ENCODE results near the gene SGO1. TPM values are rescaled to one million over a fixed set of nuclear protein-coding genes. Genes with fewer than 3 reads are reported as not detected.
"Not testable (repeated sequence)": the region's sequence is repeated elsewhere in the genome, so short reads cannot be mapped to it uniquely, and the experiment has no call there.

SGO1 gene
- total RNA-seq, 1 donor from 2014 or later = 4.8 TPM

DNA sequence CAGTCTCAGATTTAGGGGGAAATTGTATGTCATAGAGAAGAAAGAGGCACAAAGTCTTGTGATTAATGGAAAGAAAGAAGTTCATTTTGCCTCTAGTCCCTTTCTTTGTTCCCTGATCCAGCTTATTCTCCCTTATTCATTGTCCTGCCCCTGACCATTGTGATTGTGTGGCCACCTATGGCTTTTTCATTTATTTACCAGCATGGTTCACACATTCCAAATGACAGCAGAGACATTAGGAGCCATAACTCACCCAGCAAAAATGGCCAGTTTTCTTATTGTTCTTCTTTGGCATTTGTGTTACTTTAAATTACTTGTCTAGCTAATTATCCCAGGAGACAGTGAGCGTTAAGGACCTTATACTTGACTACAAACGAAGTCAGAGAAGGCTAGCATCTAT is 36.3 kb upstream of the SGO1 start:
- no peak for TF ChIP-seq CTCF (IDR thresholded peaks at IDR 0.05; ENCODE audit: insufficient read depth, low read length, poor library complexity, severe bottlenecking)
- Histone ChIP-seq H3K27me3 (ENCODE audit: control insufficient read depth, insufficient read depth, low read length) (no peaks in the 10 kb centered on the region), H3K36me3 (ENCODE audit: control insufficient read depth, insufficient read depth, low read length) (no peaks in the 10 kb centered on the region), H3K4me3 (ENCODE audit: low read depth, low read length) (no peak overlapping the region)
- DNase-seq (ENCODE audit: low read depth) = no peak

DNA sequence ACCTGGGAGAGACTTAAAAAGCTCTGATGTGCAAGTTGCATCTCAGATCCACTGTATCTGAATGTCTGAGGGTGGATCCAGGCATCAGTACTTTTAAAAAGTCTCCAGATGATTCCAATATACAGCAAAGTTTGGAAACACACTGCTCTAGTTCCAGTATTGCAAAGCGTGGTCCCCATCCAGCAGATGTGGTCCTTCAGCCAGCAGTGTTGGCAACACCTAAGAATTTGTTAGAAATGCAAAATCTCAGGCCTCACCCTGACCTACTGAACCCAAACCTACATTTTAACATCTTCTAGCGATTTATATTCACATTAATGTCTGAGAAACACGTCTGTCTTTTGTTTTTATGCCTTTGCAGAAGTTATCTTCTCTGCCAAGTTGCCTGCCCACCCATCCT is 32.2 kb upstream of the SGO1 start:
- no peak overlapping the region for H3K4me3 ChIP-seq (ENCODE audit: low read depth, low read length)
- DNase-seq (ENCODE audit: low read depth) = no peak
- no peak for TF ChIP-seq CTCF (IDR thresholded peaks at IDR 0.05; ENCODE audit: insufficient read depth, low read length, poor library complexity, severe bottlenecking)
- H3K27me3 ChIP-seq (ENCODE audit: control insufficient read depth, insufficient read depth, low read length) = no peaks in the 10 kb centered on the region
- no peaks in the 10 kb centered on the region for H3K36me3 ChIP-seq (ENCODE audit: control insufficient read depth, insufficient read depth, low read length)

GRCh38 chr3:20215636-20216035 is 29.6 kb upstream of the SGO1 start:
- no peak for DNase-seq (ENCODE audit: low read depth)
- Histone ChIP-seq H3K4me3 (ENCODE audit: low read depth, low read length) (no peak overlapping the region), H3K27me3 (ENCODE audit: control insufficient read depth, insufficient read depth, low read length) (no peaks in the 10 kb centered on the region), H3K36me3 (ENCODE audit: control insufficient read depth, insufficient read depth, low read length) (no peaks in the 10 kb centered on the region)
- TF ChIP-seq CTCF (IDR thresholded peaks at IDR 0.05; ENCODE audit: insufficient read depth, low read length, poor library complexity, severe bottlenecking) = no peak

DNA sequence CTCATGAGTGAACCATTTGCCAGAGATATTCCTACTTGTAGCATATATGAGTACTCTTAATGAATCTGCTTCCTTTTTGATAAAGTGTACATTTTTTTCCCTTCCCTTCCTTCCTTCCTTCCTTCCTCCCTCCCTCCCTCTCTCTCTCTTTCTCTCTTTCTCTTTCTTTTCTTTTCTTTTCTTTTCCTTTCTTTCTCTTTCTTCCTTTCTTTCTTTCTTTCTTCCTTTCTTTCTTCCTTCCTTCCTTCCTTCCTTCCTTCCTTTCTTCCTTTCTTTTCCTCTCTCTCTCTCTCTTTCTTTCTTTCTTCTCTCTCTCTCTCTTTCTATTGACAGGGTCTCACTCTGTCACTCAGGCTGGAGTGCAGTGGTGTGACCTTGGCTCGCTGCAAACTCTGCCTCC is 27.5 kb upstream of the SGO1 start:
- H3K4me3 ChIP-seq (ENCODE audit: low read depth, low read length) = not testable (repeated sequence)

DNA sequence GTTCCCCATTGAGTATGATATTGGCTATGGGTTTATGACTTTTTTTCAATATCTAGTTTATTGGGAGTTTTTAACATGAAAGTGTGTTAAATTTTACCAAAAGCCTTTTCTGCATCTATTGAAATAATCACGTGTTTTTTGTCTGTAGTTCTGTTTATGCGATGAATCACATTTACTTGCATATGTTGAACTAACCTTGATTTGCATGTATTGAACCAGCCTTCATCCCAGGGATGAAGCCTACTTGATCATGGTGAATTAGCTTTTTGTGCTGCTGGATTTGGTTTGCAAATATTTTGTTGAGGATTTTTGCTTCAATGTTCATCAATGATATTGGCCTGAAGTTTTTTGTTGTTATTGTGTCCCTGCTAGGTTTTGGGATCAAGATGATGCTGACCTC is 21.9 kb upstream of the SGO1 start:
- not testable (repeated sequence) for DNase-seq (ENCODE audit: low read depth); H3K36me3 ChIP-seq (ENCODE audit: control insufficient read depth, insufficient read depth, low read length); H3K27me3 ChIP-seq (ENCODE audit: control insufficient read depth, insufficient read depth, low read length); H3K4me3 ChIP-seq (ENCODE audit: low read depth, low read length)

More for the DNA sequence above, 27.5 kb upstream of the SGO1 start:
- not testable (repeated sequence) for DNase-seq (ENCODE audit: low read depth); H3K36me3 ChIP-seq (ENCODE audit: control insufficient read depth, insufficient read depth, low read length); H3K27me3 ChIP-seq (ENCODE audit: control insufficient read depth, insufficient read depth, low read length)

DNA sequence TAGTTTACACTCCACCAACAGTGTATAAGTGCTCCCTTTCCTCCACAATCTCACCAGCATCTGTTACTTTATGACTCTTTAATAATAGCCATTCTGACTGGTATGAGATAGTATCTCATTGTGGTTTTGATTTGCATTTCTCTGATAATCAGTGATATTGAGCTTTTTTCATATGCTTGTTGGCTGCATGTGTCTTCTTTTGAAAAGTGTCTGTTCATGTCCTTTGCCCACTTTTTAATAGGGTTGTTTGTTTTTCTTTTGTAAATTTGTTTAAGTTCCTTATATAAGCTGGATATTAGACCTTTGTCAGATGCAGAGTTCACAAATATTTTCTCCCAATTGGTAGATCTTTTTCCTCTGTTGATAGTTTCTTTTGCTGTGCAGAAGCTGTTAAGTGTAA is 19.9 kb upstream of the SGO1 start:
- not testable (repeated sequence) for H3K27me3 ChIP-seq (ENCODE audit: control insufficient read depth, insufficient read depth, low read length); H3K4me3 ChIP-seq (ENCODE audit: low read depth, low read length); H3K36me3 ChIP-seq (ENCODE audit: control insufficient read depth, insufficient read depth, low read length); DNase-seq (ENCODE audit: low read depth)

DNA sequence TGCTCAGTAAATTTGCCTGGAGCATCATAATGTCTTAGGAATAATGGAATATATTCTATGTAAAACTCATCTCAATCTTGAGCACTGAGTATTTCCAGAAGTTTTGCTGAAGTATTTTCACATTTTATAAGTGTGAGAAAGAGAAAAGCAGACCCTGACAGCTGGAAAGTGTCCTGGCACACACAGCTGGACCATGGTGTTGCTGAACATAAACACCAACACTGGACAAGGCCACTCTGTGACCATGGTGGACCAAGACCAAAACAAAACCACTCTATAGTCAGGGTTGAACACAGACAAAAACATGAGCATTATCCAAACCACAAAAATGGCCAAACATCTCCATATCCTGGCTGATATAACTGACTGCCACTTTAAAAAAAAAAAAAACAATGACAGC is 15.1 kb upstream of the SGO1 start:
- DNase-seq (ENCODE audit: low read depth) = no peak

More for the DNA sequence above, 15.1 kb upstream of the SGO1 start:
- Histone ChIP-seq H3K4me3 (ENCODE audit: low read depth, low read length) (no peak overlapping the region), H3K36me3 (ENCODE audit: control insufficient read depth, insufficient read depth, low read length) (no peaks in the 10 kb centered on the region), H3K27me3 (ENCODE audit: control insufficient read depth, insufficient read depth, low read length) (no peaks in the 10 kb centered on the region)
- TF ChIP-seq CTCF (IDR thresholded peaks at IDR 0.05; ENCODE audit: insufficient read depth, low read length, poor library complexity, severe bottlenecking) = no peak

Measured in kidney epithelial cell (primary cell).